HG02970 (cell line): ENCODE data around the gene SUMO4.

Experiments used
- ATAC-seq: cut with Tn5 transposase; IDR thresholded peaks from one replicate; pipeline ENCODE4 v1.9.1; 2021; ENCODE audit warnings: mild to moderate bottlenecking, moderate library complexity, moderate number of reproducible peaks; ENCODE audit not compliant: unreplicated experiment, low FRiP score

The SUMO4 gene

GRCh38 chr6:149389509-149390297 lies 10.4 kb upstream of the SUMO4 start:
- ATAC-seq, result no peak

DNA sequence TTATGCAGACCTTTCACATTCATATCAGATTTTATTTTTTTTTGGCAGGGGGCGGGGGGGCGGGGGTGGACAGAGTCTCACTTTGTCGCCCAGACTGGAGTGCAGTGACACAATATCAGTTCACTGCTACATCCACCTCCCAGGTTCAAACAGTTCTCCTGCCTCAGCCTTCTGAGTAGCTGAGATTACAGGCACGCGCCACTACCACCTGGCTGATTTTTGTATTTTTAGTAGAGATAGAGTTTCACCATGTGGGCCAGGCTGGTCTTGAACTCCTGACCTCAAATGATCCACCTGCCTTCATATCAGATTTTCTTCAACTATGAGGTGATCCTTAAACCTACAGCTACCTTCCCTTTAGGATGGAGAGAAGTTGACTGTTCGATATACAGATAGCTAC lies 8.0 kb upstream of the SUMO4 start:
- ATAC-seq, result no peak

DNA sequence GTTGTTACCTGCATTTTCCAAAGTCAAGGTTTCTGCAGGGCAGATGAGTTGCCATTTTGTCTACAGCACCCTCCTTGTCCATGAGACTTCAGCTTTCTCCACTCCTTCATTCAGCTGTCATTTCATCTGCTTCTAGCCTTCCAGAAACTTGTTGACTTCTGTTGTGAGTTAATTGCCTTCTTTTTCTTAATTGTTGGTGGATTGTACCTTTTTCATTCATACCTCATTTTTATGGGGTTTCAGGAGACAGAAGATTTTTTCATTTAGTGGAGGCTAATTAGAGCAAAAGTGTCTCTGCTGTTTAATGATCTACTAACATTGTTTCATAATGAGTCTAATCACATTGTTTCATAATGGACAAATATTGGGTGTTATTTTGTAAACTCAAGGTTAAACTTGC lies 7.5 kb upstream of the SUMO4 start:
- no peak for ATAC-seq

GRCh38 chr6:149393002-149393679 lies 6.9 kb upstream of the SUMO4 start:
- no peak for ATAC-seq

- ATAC-seq, result no peak
Measured at GRCh38 chr6:149395185-149395584, 4.9 kb upstream of the SUMO4 start.

GRCh38 chr6:149397384-149397783 lies 2.7 kb upstream of the SUMO4 start:
- ATAC-seq, result no peak

DNA sequence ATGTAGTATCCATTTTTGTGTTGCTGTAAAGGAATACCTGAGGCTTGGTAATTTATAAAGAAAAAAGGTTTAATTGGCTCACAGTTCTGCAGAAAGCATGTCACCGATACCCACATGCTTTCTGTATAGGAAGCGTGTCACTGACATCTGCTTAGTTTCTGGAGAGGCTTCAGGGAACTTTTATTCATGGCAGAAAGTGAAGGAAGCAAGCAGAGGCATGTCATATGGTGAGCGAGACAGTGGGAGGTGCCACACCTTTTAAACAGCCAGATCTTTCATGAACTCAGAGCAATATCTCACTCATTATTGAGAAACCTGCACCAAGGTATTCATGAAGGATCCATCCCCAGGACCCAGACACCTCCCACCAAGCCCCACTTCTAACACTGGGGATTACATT lies 3.5 kb downstream of the SUMO4 start:
- no peak for ATAC-seq

- ATAC-seq, result no peak
Measured at GRCh38 chr6:149405823-149406765, 6.0 kb downstream of the SUMO4 start.

- ATAC-seq, result no peak
Measured at GRCh38 chr6:149409617-149410016, 9.6 kb downstream of the SUMO4 start.

- ATAC-seq, result no peak
Measured at GRCh38 chr6:149410557-149410956, 10.5 kb downstream of the SUMO4 start.

GRCh38 chr6:149414009-149414408 lies 13.9 kb downstream of the SUMO4 start:
- no peak for ATAC-seq

DNA sequence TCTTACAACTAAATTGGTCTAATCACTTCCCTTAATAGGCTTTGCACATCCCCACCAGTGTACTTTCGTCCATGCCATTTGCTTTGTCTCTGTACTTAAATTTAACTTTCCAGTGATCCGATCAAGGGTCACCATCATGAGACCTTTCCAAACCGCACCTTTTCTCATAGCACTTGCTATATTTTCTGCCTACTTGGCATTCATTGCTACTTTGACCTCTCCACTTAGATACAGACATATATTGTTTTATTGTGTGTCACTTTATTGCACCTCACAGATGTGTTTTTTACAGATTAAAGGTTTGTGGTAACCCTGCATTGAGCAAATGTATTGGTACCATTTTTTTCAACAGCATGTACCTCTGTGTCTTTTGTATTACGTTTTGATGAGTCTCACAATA lies 14.8 kb downstream of the SUMO4 start:
- no peak for ATAC-seq

DNA sequence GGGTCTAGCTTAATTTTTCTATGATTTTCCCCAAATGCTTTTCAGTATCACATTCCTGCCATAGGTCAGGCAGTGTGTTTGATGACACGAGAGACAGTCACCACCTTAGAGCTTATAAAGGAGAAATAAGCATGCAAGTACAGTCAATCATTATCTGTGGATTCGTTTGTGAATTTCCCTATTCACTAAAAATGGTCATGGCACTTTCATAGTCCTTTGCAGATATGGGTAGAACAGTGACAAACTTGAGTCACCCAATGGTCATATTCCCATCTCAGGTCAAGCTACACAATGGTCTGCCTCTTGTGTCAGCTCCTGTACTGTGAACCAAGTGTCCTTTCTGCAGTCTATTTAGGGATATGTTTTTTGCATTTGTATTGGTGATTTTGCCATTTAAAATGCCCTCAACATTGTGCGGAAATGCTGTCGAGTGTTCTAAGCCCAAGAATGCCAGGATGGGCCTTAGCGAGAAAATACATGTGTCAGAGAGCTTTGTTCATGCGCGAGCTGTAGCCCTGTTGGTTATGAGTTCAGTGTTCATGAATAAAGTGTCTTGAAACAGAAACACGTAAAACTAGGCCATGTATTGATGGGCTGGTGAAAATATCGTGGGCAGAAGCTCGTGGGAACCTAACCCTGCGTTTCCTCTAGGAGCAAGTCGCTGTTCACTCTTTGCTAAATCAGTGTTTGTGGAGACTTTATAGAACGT lies 19.8 kb downstream of the SUMO4 start:
- no peak for ATAC-seq

DNA sequence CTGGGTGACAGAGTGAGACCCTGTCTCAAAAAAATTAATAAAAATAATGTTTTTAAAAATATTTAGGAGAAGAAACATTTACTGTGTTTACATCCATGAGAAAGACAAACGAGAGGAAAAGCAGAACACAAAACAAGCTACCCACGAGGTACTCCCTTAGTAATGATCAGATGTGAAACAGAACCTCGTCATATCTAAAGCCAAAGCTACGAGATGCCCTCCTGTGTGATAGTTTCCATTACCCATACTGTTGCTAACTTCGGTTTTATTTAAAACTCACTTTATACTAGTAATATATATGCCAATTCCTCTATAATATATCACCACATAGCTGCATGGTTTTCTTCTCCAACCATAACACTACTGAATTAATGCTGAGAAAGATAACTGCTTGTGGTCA lies 21.1 kb downstream of the SUMO4 start:
- no peak for ATAC-seq

GRCh38 chr6:149422581-149422980 lies 22.5 kb downstream of the SUMO4 start:
- ATAC-seq, result no peak

DNA sequence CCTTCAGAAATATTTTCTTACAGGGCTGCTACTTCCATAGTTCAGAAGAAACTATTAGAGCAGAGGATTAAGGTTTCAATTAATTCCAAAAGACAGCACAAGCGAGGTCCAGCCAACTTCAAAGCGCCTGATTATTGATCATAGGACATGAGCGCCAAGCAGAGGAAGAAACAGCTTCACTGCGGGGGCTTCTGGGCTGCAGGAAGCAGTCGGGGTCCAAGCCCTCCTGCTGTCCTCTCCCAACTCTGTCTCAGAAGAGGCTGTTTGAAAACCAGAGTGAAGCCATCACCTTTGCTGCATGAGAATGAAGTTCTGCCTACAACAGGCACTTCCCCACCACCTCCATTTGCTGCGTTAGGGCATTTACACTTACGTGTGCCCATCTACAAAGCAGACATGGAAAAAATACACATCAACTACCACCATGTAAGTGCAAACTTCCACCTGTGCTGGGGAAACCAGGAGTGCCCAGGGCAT lies 23.9 kb downstream of the SUMO4 start:
- ATAC-seq, result no peak

DNA sequence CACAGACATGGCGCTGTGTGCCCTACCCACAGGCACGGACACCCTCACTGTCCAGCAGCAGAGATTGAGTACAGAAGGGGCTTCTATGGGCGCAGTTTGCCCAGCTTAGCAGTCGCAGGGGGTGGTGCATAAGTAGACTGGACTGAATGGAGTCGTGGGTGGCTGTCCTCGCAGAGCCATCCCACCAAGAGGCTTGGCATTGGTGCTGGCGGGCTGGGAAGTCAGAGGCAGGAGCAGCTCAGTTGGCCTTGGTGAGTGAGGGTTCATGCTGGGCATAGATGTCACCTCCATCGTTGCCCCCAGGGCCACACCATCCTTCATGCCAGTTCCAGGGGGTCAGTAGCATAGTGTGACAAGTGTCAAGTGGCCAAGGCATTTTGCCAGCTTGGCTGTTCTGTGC lies 25.2 kb downstream of the SUMO4 start:
- ATAC-seq, result no peak

DNA sequence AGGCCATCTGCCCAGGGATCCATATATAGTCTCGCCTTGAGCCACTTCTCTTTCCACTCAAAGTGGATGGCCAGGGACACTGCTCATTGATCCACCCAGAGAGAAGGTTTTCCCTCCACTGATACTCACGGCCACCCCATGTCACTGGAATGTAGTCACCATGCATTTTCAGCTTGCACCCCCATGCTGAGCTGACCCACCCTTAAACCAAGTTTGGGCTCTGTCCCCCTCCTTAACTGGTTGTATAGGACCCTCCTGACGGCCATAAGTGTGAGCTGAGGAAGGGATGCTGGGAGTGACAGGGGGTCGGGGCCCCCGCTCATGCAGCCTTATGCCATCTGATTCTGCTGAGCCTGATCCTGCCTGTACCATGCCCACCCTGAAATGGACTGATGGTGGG lies 25.7 kb downstream of the SUMO4 start:
- ATAC-seq, result no peak

DNA sequence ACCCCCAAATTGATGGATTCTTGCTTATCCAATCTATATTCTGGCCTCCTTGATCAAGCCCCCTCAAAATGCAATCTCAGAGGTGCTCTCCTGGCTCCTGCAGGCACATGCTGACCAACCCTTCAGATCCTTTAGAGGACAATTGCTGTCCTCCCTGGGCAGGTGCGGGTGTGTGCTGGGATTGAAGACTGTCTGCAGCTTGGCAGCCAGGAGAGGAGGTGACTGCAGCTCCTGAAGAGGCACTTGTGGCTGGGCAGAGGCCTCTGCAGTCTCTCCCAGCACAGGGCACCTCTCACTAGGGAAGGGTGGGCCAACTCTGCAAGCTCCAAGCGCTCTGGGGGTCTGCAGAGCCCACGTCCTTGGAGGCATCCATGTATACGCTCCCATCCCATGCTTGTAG lies 28.5 kb downstream of the SUMO4 start:
- ATAC-seq, result no peak
